NK-92 treated with Interleukin-12 subunit alpha and Interleukin-12 subunit beta, amount 100 ng/mL, for 24 hours (cell line): ENCODE data around the gene CDK5.

Experiments used
- DNase-seq: peaks from one replicate; lab custom pipeline; 2025; lab: John Stamatoyannopoulos, UW

Gene CDK5

GRCh38 chr7:151073990-151074389 is 16.3 kb upstream of the CDK5 start:
- DNase-seq, result no peak

- no peak for DNase-seq
These were observed 13.6 kb upstream of the CDK5 start for GRCh38 chr7:151071032-151071866.

GRCh38 chr7:151070574-151070960 is 12.9 kb upstream of the CDK5 start:
- no peak for DNase-seq

GRCh38 chr7:151069841-151070573 is 12.3 kb upstream of the CDK5 start:
- DNase-seq, result no peak

GRCh38 chr7:151068069-151068773 is 10.5 kb upstream of the CDK5 start:
- DNase-seq, result no peak

- no peak for DNase-seq
These were observed 8.7 kb upstream of the CDK5 start for GRCh38 chr7:151066273-151066974.

GRCh38 chr7:151065516-151065915 is 7.8 kb upstream of the CDK5 start:
- no peak for DNase-seq

- no peak for DNase-seq
These were observed 7.3 kb upstream of the CDK5 start for GRCh38 chr7:151064993-151065392.

GRCh38 chr7:151064454-151064853 is 6.8 kb upstream of the CDK5 start:
- no peak for DNase-seq

- DNase-seq, result no peak
These were observed 5.5 kb upstream of the CDK5 start for GRCh38 chr7:151063212-151063561.

- DNase-seq, result no peak
These were observed 4.9 kb upstream of the CDK5 start for GRCh38 chr7:151062399-151063211.

- DNase-seq, result no peak
These were observed 4.4 kb upstream of the CDK5 start for GRCh38 chr7:151062111-151062398.

GRCh38 chr7:151061213-151062110 is 3.8 kb upstream of the CDK5 start:
- no peak for DNase-seq

- no peak for DNase-seq
These were observed 2.9 kb upstream of the CDK5 start for GRCh38 chr7:151060416-151061212.

- DNase-seq, result no peak
These were observed 2.4 kb upstream of the CDK5 start for GRCh38 chr7:151060113-151060415.

GRCh38 chr7:151059367-151060112 is 1.8 kb upstream of the CDK5 start, which contains the start of gene SLC4A2:
Gene SLC4A2, plus strand, starts transcription at chr7:151059589. Its CDS starts 2,399 bp downstream, at chr7:151061988.
- DNase-seq, result peak; percentile 64

- DNase-seq, result no peak
These were observed 1.2 kb upstream of the CDK5 start for GRCh38 chr7:151058781-151059366.

GRCh38 chr7:151057989-151058780 is 488 bp upstream of the CDK5 start:
- DNase-seq, result peak; percentile 98
